Neural progenitor cell (in vitro differentiated cells): ENCODE results near the gene KIF26B. TPM values are rescaled to one million over a fixed set of nuclear protein-coding genes. Genes with fewer than 3 reads are reported as not detected.

Experiments used
- DNase-seq: peaks from one replicate; pipeline ENCODE4 v3.0.0-alpha.2; 2016; ENCODE audit warnings: low spot score
- H2AFZ ChIP-seq: fragments of 200-600 bp; sonication (generic); replicated peaks from 2 replicates; pipeline ENCODE4 v1.6.1; 2016; ENCODE audit warnings: antibody characterized with exemption
- H3F3A ChIP-seq: fragments of 200-600 bp; sonication (generic); 2 replicates; pipeline ENCODE4 v1.6.1; 2016; ENCODE audit warnings: antibody characterized with exemption, low read depth
- H3K27ac ChIP-seq: fragments of 200-600 bp; sonication (generic); 2 replicates; pipeline ENCODE4 v1.5.1; 2016; ENCODE audit warnings: mild to moderate bottlenecking
- H3K27me3 ChIP-seq: fragments of 200-600 bp; sonication (generic); 2 replicates; pipeline ENCODE4 v1.6.1; 2016; ENCODE audit warnings: mild to moderate bottlenecking, moderate library complexity
- H3K36me3 ChIP-seq: fragments of 200-600 bp; sonication (generic); 2 replicates; pipeline ENCODE4 v1.5.1; 2016
- H3K4me1 ChIP-seq: fragments of 200-600 bp; sonication (generic); 2 replicates; pipeline ENCODE4 v1.6.1; 2016; ENCODE audit warnings: mixed run types
- H3K4me2 ChIP-seq: fragments of 200-600 bp; sonication (generic); 2 replicates; pipeline ENCODE4 v1.6.1; 2016
- H3K4me3 ChIP-seq: fragments of 200-600 bp; sonication (generic); 2 replicates; pipeline ENCODE4 v1.5.1; 2016
- H3K79me2 ChIP-seq: fragments of 200-600 bp; sonication (generic); 2 replicates; pipeline ENCODE4 v1.6.1; 2016; ENCODE audit warnings: low read depth
- H3K9ac ChIP-seq: fragments of 200-600 bp; sonication (generic); 2 replicates; pipeline ENCODE4 v1.6.1; 2016
- H3K9me3 ChIP-seq: fragments of 200-600 bp; sonication (generic); 2 replicates; pipeline ENCODE4 v1.5.1; 2016; ENCODE audit warnings: low read depth
- H4K20me1 ChIP-seq: fragments of 200-600 bp; sonication (generic); 2 replicates; pipeline ENCODE4 v1.6.1; 2016; ENCODE audit warnings: low read depth
- H3K27ac Mint-ChIP-seq: 3 replicates; pipeline ENCODE4 v1.8.0; 2021; ENCODE audit warnings: mixed read lengths
- H3K27me3 Mint-ChIP-seq: 2 replicates; pipeline ENCODE4 v1.8.0; 2022; ENCODE audit warnings: low read depth, mild to moderate bottlenecking, inconsistent platforms, moderate library complexity, mixed read lengths; ENCODE audit not compliant: insufficient read depth
- H3K36me3 Mint-ChIP-seq: 3 replicates; pipeline ENCODE4 v1.8.0; 2021; ENCODE audit warnings: mixed read lengths
- H3K4me1 Mint-ChIP-seq: 3 replicates; pipeline ENCODE4 v1.8.0; 2021; ENCODE audit warnings: mixed read lengths
- H3K4me3 Mint-ChIP-seq: 3 replicates; pipeline ENCODE4 v1.8.0; 2021; ENCODE audit warnings: mild to moderate bottlenecking, moderate library complexity, mixed read lengths
- H3K9me3 Mint-ChIP-seq: 3 replicates; pipeline ENCODE4 v1.8.0; 2020; ENCODE audit warnings: mixed read lengths
- EZH2 ChIP-seq: fragments of 200-600 bp; sonication (generic); IDR thresholded peaks from 2 replicates; pipeline ENCODE4 v1.6.1; 2017; ENCODE audit warnings: antibody characterized with exemption, mild to moderate bottlenecking, moderate library complexity
- EZH2phosphoT487 ChIP-seq: fragments of 200-600 bp; sonication (generic); IDR thresholded peaks from 2 replicates; pipeline ENCODE4 v1.6.1; 2017; ENCODE audit warnings: antibody characterized with exemption
- total RNA-seq: library from RNA; depleted of rRNA; stranded (reverse); fragments of >200 nt; gene quantifications from 2 replicates; pipeline ENCODE4 v1.2.3, GENCODE V29; 2015; ENCODE audit warnings: low replicate concordance
- TF ChIP-seq, protein P1 (sequence below): fragments of 200-600 bp; sonication (generic); IDR thresholded peaks from 2 replicates; pipeline ENCODE4 v1.5.1; 2017; ENCODE audit warnings: antibody characterized with exemption, mild to moderate bottlenecking

KIF26B gene
- total RNA-seq, 1 donor from 2014 or later, result 0.47 TPM

DNA sequence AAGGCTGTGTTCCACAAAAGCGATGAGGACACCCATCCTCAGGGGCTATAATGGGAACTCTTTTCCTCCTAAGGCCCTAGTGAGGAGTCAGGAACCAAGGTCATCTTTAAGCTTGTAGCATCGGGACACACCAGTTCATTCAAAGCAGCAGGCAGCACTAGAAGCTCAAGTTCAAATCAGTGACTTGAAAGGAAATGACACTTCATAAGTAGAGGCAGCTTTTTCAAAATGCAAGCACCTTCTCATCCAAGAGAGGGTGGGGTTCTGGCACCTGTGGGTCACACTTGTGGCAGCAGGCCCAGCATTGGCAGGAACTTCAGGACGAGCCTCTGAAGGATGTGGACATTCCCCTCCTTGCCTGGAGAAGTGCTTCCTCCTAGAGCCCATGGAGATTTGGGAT, 496.3 kb downstream of the KIF26B start:
- TF ChIP-seq EZH2phosphoT487, result no peak
- no peak for TF ChIP-seq EZH2
- TF ChIP-seq, protein P1, sequence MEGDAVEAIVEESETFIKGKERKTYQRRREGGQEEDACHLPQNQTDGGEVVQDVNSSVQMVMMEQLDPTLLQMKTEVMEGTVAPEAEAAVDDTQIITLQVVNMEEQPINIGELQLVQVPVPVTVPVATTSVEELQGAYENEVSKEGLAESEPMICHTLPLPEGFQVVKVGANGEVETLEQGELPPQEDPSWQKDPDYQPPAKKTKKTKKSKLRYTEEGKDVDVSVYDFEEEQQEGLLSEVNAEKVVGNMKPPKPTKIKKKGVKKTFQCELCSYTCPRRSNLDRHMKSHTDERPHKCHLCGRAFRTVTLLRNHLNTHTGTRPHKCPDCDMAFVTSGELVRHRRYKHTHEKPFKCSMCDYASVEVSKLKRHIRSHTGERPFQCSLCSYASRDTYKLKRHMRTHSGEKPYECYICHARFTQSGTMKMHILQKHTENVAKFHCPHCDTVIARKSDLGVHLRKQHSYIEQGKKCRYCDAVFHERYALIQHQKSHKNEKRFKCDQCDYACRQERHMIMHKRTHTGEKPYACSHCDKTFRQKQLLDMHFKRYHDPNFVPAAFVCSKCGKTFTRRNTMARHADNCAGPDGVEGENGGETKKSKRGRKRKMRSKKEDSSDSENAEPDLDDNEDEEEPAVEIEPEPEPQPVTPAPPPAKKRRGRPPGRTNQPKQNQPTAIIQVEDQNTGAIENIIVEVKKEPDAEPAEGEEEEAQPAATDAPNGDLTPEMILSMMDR, result no peak
- peaks cover 2% of the 10 kb centered on the region for H3K27me3 Mint-ChIP-seq
- no peak for DNase-seq
- H3K4me3 ChIP-seq, result no peak overlapping the region
- H3K36me3 ChIP-seq, result no peaks in the 10 kb centered on the region
- H3K9me3 ChIP-seq, result no peaks in the 10 kb centered on the region
- H3K27ac ChIP-seq, result no peak overlapping the region
- H3K27ac Mint-ChIP-seq, result no peak overlapping the region
- H3K9me3 Mint-ChIP-seq, result peaks cover 12% of the 10 kb centered on the region
- H4K20me1 ChIP-seq, result no peaks in the 10 kb centered on the region
- H3K79me2 ChIP-seq, result no peaks in the 10 kb centered on the region
- no peak overlapping the region for H3K9ac ChIP-seq
- no peak overlapping the region for H3K4me3 Mint-ChIP-seq
- H3K4me2 ChIP-seq, result no peak overlapping the region
- H3K4me1 Mint-ChIP-seq, result peaks cover 22% of the 10 kb centered on the region
- H3F3A ChIP-seq, result peaks cover 4% of the 10 kb centered on the region
- no peaks in the 10 kb centered on the region for H3K27me3 ChIP-seq
- H3K36me3 Mint-ChIP-seq, result peaks cover 12% of the 10 kb centered on the region
- H2AFZ ChIP-seq, result no peak overlapping the region
- peaks cover 11% of the 10 kb centered on the region for H3K4me1 ChIP-seq

DNA sequence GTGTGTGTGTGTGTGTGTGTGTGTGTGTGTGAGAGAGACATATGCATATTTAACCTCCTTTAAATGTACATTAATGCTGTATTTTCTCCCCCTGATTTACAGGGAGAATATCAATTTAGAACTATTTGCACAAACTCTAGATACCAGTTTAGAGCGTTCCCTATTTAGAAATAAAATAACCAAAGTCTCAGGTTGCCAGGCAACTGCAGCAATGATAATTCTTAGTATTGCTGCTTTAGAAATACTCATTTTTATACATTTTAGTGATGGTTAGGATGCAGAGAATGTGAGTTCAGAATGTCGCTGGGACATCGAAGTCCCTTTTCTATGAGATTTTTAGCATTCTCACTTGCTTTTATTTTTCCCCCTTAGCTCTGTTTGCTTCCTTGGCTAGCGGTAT, 497.3 kb downstream of the KIF26B start:
- Mint-ChIP-seq H3K9me3 (peaks cover 12% of the 10 kb centered on the region), H3K36me3 (peaks cover 12% of the 10 kb centered on the region), H3K27me3 (peaks cover 2% of the 10 kb centered on the region), H3K4me1 (peaks cover 18% of the 10 kb centered on the region), H3K27ac (no peak overlapping the region), H3K4me3 (no peak overlapping the region)
- no peak for DNase-seq
- H3K9ac ChIP-seq, result no peak overlapping the region
- no peak overlapping the region for H3K4me2 ChIP-seq
- TF ChIP-seq, protein P1, result no peak
- TF ChIP-seq EZH2 (no peak), EZH2phosphoT487 (no peak)
- H2AFZ ChIP-seq, result no peak overlapping the region
- H3K79me2 ChIP-seq, result no peaks in the 10 kb centered on the region
- no peak overlapping the region for H3K4me3 ChIP-seq
- H3K4me1 ChIP-seq, result peaks cover 12% of the 10 kb centered on the region
- H4K20me1 ChIP-seq, result no peaks in the 10 kb centered on the region
- no peaks in the 10 kb centered on the region for H3K36me3 ChIP-seq
- H3F3A ChIP-seq, result peaks cover 4% of the 10 kb centered on the region
- no peak overlapping the region for H3K27ac ChIP-seq
- no peaks in the 10 kb centered on the region for H3K27me3 ChIP-seq
- no peaks in the 10 kb centered on the region for H3K9me3 ChIP-seq

DNA sequence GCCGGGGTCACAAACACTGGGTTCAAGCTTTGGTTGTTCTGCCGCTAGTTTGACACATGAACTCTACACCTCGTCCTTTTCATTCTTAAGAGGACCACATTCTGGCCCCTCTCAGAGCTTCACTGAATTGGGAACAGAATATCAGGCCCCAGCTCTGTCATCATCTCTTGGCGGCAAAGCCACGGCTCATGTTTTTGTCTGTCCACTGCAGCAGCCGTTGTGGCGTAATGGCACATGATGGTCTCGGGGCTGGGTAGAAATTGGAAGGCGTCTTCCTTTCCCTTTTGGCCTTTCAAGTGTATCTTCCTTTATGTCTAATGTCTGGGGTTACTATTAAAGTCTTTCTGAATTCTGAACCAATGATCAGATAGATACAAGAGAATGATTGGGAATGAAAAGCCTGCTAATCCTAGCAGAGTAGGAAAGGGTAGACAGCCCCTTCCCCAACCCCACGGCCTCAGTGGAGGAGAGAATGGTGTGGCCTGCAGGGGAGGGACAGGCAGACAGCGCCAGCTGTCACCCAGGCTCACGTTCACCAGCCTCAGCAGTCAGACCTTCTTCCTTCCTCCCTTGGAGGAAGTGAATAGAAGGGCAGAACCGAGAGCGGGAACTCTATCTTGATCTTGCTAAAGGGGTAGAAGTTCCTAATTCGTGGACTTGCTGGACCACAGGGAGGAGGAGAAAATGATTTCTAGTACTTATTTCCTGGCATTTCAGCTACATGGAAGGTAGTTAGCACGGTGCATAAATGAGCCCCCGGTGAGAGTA, 498.1 kb downstream of the KIF26B start:
- no peak for DNase-seq
- peaks cover 4% of the 10 kb centered on the region for H3F3A ChIP-seq
- no peak overlapping the region for H3K27ac Mint-ChIP-seq
- H3K9me3 ChIP-seq, result no peaks in the 10 kb centered on the region
- peaks cover 17% of the 10 kb centered on the region for H3K4me1 ChIP-seq
- no peaks in the 10 kb centered on the region for H3K27me3 ChIP-seq
- peaks cover 12% of the 10 kb centered on the region for H3K9me3 Mint-ChIP-seq
- H2AFZ ChIP-seq, result no peak overlapping the region
- H3K27me3 Mint-ChIP-seq, result peaks cover 2% of the 10 kb centered on the region
- H4K20me1 ChIP-seq, result no peaks in the 10 kb centered on the region
- H3K36me3 ChIP-seq, result no peaks in the 10 kb centered on the region
- H3K4me2 ChIP-seq, result no peak overlapping the region
- no peak overlapping the region for H3K4me3 Mint-ChIP-seq
- TF ChIP-seq EZH2phosphoT487 (no peak), EZH2 (no peak)
- TF ChIP-seq, protein P1, result no peak
- peaks cover 12% of the 10 kb centered on the region for H3K36me3 Mint-ChIP-seq
- H3K27ac ChIP-seq, result no peak overlapping the region
- H3K79me2 ChIP-seq, result no peaks in the 10 kb centered on the region
- no peak overlapping the region for H3K4me3 ChIP-seq
- H3K9ac ChIP-seq, result no peak overlapping the region
- peaks cover 18% of the 10 kb centered on the region for H3K4me1 Mint-ChIP-seq
